Measurements from ENCODE around the gene CCM2.

The CCM2 gene

DNA sequence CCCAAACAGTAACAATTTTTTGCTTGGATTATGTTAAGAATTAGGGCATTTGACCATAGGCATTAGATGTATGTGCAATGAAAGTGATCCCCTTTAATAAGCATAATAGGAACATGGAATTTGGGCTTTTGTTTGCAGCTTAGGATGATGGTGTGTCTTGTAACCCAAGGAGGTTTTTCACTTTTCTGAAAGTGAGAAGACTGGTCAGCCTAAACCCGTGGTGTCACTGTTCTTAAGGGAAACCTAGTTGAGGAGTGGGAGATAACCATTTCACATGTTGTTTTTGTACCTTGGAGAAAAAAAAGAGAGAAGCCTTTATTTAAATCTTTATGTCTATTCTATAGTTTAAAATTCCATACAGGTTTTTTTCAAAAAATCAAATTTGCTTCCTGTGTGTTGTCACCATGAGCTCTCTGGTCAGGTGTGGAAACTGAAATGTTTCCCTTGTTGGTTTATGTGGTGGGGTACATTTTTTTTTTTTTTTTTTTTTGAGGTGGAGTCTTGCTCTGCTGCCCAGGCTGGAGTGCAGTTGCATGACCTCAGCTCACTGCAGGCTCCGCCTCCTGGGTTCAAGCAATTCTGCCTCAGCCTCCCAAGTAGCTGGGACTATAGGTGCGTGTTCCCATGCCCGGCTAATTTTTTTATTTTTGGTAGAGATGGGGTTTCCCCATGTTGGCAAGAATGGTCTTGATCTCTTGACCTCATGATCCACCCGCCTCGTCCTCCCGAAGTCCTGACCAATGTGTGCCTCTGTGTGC, 7.7 kb downstream of the CCM2 start:
- no peak overlapping the region for H3K4me3 ChIP-seq (ENCODE audit: low read depth, low read length)
- TF ChIP-seq, protein P1, sequence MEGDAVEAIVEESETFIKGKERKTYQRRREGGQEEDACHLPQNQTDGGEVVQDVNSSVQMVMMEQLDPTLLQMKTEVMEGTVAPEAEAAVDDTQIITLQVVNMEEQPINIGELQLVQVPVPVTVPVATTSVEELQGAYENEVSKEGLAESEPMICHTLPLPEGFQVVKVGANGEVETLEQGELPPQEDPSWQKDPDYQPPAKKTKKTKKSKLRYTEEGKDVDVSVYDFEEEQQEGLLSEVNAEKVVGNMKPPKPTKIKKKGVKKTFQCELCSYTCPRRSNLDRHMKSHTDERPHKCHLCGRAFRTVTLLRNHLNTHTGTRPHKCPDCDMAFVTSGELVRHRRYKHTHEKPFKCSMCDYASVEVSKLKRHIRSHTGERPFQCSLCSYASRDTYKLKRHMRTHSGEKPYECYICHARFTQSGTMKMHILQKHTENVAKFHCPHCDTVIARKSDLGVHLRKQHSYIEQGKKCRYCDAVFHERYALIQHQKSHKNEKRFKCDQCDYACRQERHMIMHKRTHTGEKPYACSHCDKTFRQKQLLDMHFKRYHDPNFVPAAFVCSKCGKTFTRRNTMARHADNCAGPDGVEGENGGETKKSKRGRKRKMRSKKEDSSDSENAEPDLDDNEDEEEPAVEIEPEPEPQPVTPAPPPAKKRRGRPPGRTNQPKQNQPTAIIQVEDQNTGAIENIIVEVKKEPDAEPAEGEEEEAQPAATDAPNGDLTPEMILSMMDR (IDR thresholded peaks at IDR 0.05; ENCODE audit: low read depth, low read length) = no peak

- no peak overlapping the region for H3K4me3 ChIP-seq (ENCODE audit: low read depth, low read length)
- TF ChIP-seq, protein P1 (IDR thresholded peaks at IDR 0.05; ENCODE audit: low read depth, low read length) = no peak
Observed at GRCh38 chr7:45013465-45013967, 13.5 kb downstream of the CCM2 start.

DNA sequence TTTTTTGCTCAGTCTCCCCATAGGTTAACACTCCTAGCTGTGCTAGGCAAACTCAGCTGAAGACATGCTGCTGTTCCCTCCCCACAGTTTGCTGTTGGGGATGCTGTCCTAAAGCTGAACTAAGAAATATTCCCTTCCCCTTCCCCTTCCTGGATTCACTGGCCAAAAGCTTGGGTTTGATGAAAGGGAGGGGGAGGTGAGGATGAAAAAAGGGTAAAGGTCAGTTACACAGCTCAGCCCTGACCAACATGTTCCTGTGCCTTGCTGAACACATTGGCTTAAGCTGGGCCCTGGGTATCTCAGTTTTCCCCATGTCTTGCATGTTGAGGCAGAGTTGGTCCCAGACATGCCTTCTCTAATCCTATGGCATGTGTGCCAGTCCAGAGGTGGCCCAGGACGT, 15.3 kb downstream of the CCM2 start:
- H3K4me3 ChIP-seq (ENCODE audit: low read depth, low read length) = no peak overlapping the region
- TF ChIP-seq, protein P1 (IDR thresholded peaks at IDR 0.05; ENCODE audit: low read depth, low read length) = no peak

GRCh38 chr7:45017253-45017652, 17.3 kb downstream of the CCM2 start:
- no peak overlapping the region for H3K4me3 ChIP-seq (ENCODE audit: low read depth, low read length)
- TF ChIP-seq, protein P1 (IDR thresholded peaks at IDR 0.05; ENCODE audit: low read depth, low read length) = no peak

DNA sequence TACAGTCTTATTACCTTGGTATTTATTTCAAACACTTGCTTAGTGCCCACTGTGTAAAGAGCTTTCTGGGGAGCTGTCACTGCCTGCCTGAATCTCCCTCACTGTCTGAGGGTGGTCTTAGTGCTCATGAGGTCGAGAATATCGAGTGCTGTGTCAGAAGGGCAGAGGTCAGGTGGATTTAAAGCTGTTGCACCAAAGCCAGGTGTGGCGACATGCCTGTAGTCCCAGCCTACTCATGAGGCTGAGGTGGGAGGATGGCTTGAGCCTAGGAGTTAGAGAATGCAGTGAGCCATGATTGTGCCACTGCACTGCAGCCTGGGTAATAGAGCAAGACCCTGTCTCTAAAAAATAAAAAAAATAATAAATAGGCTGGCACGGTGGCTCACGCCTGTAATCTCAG, 20.9 kb downstream of the CCM2 start:
- no peak overlapping the region for H3K4me3 ChIP-seq (ENCODE audit: low read depth, low read length)
- TF ChIP-seq, protein P1 (IDR thresholded peaks at IDR 0.05; ENCODE audit: low read depth, low read length) = no peak

- TF ChIP-seq, protein P1 (IDR thresholded peaks at IDR 0.05; ENCODE audit: low read depth, low read length) = no peak
- no peak overlapping the region for H3K4me3 ChIP-seq (ENCODE audit: low read depth, low read length)
Observed at GRCh38 chr7:45021604-45022296, 21.7 kb downstream of the CCM2 start.

Data from WI38 (cell line).